HG02943 (cell line): ENCODE measurements around the gene ACTN4.

Source experiments
- ATAC-seq: cut with Tn5 transposase; IDR thresholded peaks from one replicate; pipeline ENCODE4 v1.9.1; 2021; ENCODE audit warnings: mild to moderate bottlenecking, low read depth, moderate library complexity; ENCODE audit not compliant: unreplicated experiment

Gene ACTN4

DNA sequence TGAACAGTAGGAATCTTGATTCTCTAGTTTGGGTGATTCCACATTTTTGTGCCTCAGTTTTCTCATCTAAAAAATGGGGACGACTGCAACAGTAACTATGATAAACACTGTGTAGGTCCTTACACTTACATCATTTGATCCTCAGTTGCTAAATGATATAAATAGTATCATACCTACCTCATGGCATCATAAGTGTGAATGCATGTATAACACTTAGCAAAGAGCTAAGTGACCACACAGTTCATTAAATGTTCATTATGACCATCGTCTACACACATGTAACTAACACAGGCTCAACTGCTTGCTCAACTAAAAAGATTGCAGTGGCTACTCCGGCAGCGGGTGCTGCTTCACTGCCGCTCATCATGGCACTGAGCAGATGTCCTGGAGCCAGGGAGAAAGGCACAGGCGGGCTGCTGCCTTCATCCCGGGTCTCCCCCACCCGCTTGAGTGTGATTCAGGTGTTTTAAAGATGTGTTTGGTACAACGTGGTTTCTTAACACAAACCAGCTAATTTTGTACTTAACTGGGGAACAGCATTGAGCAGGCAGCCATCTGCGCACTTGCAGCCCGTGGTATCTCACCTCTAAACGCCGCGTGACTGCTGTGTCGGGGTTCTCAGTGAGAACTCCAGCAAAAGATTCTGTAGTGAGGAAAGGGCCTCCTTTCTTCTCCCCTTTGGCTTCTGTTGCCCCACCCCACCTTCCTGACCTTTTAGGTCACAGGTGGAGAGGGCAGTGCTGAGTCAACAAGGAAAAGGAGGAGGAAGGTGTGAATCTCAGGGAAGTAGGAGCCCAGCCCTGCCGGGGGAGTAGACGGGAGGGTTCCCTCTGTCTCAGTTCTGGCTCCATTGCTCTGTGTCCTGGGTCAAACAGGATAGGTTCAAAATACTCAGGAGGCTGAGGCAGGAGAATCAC, 11.7 kb upstream of the ACTN4 start:
- no peak for ATAC-seq

DNA sequence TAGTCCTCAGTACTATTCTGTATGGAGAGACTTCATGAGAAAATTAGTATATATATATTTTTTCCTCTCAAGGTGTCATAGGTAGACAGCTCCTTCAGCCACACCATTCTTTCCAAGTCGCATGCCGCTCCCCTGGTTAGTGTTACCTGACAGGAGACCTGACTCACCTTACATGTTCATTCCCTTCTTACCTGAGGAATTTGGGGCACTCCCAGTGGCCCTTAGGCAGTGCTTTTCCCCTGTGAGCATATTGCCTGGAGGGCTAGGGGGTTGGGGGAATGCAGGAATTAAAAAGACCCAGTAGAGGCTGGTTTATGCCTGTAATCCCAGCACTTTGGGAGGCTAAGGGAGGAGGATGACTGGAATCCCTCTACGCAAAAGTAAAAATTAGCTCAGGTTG, 9.0 kb upstream of the ACTN4 start:
- ATAC-seq, result no peak

DNA sequence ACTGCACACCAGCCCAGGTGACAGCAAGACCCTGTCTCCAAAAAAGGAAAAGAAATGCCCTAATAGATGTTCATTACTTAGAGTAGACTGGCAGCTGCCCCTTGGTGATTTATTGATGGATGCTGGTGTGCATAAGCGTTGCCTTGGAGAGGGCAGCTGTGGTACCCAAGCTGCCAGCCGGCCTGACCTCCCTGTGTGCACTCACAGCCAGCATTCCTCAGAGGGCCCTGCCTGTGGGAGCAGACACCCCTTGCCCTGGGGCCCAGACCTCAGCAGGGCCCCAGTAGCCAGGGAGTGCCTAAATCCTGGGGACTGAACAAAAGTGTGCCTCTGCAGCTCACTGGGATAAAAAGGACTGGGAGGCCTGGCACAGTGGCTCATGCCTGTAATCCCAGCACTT, 7.8 kb upstream of the ACTN4 start:
- ATAC-seq, result no peak

DNA sequence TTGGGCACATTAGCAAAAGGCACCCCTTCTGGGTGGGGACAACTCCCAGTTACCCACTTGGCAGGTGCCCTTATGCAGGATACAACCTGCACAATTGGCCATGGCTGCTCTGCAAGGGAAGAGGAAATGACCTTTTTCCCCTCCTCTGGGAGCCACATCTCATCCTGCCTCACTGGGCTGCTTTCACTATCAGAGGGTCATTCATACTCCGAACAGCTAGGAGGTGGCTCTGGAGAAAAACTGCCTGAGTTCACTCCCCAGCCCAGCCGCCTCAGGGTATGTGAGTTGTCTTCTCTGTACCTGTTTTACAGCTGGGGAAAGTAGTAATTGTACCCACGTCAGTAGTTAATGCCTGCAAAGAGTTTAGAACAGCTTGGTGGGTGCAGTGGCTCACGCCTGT, 7.1 kb upstream of the ACTN4 start:
- ATAC-seq, result no peak

DNA sequence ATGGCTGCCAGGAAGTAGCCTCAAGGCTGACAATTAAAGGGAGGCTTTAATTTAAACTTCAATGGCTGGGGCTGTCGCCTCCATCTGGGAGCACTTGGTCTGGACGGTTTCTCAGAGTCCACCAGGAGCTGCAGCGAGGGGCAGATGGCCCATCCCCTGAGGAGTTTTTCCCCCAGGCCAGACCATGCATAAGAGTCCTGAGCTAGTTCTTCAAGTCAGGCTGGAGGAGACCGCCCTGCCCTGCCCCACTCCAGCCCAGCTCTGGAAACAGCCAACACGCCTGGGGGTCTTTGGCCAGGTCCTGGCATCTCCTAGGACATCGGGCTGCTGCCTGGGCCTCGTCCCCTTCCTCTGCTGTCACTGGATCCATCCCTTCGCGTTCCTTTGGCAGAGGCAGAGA, 5.3 kb upstream of the ACTN4 start:
- ATAC-seq, result no peak

DNA sequence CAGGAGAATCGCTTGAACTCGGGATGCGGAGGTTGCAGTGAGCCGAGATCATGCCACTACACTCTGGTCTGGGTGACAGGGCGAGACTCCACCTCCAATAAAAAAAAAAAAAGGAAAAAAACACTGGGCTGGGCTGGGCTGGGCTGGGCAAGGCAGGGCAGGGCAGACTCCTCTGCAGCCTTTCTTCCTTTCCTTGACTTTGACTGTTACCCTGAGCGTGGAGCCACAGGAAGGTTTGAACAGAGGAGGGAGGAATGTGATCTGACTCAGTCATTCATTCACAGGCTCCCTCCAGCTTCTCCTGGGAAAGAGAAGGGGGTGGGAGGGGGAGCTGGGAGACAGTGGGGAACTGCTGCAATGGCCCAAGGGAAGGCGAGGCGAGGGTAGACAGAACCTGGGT, 2.7 kb upstream of the ACTN4 start:
- no peak for ATAC-seq

DNA sequence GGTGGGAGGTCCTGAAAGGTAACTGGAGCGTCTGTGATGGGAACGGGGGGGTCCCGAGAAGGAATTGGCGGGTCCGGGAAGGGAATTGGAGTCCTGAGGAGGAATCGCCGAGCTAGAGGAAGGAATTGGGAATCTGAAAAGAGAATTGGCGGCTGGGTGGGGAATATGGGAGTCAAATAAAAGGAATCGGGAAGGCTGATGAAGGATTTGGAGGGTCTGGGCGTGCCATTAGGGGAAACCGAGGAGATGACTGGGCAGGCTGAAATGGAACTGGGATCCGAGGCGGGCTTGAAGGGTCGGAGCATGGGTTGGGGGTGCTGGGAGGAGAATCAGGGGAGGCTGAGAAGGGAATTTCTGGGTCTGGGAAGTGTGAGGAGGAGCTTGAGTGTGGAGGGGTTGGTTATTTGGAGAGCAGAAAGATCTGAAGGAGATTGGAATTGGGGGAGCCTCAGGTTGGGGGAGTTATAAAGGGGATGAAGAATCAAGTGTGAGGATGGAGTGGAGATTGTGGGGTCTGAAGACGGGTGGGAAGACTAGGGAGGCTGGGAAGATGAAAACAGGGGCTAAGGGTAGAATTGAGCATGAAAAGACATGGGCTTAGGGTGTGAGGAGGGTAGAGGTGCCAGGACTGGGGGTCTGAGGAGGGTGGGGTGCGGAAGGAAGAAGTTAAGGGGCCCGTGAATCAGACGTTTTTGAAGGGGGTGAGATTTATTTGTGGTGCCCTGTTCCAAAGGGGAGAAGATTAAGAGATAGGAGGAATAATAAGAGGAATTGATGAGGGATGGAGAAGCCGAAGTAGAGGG, 718 bp downstream of the ACTN4 start:
- ATAC-seq, result no peak

DNA sequence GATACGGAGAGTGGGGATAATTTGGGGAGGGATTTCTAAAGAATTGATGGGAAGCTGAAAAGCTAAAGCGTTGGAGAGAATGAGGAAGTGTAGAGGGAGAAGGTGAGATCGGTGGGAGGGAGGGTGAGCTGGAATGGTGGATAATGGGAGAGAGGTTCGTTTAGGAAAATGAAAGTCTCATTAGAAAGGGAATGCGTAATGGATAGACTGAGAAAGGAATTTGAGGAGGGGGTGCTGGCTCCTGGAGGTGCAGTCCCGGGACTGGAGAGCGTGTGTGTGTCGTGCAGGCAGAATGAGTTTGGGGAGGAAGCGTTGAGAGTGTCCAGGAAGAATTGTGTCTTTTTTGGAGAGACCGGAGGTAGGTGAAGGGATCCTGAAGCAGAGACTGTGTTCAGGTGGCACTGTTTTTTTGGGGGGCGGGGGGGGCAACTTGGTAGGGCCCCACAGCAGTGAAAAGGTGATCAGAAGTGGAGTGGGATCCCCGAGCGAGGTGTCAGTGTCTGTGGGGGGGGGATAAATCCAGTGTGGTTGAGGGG, 1.4 kb downstream of the ACTN4 start:
- no peak for ATAC-seq

DNA sequence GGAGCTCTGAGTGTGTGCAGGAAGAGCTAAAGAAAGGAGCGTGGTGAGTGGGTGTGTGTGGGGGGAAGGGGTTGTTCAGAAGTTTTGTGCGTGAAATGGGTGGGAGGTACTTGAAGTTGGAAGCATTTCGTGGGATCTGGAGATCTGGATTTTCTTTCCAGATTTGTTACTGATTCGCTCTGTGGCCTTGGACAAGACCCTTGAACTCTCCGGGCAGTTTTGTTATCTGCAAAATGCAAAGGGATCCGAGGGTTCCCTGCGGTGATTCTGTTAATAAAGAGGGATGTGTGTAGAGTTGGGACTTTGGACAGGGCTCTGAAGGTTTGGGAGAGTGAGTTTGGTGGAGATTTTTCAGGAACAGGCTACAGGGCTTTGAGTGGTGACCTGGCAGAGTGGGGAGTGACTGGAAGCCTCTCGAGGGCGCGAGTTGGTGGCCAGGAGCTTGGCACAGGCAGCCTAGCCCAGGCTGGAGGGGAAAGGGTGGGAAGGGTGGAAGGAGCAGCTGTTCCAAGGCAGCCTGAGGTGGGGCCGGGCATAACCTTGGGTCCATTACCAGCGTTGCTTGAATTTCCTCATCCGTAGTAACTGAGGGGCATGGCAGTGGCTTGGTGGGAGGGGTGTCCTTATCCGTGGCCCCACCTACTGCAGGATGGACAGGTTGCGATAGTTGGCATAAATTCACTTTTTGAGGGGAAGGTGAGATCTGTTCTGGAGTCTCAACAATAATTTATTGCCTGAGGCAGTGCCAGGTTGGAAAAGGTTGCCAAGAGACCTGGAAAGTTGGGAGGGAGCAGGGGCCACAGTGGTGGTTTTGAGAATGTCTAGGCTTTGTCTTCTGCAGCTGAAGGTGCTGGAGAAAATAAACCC, 2.1 kb downstream of the ACTN4 start:
- ATAC-seq, result no peak

DNA sequence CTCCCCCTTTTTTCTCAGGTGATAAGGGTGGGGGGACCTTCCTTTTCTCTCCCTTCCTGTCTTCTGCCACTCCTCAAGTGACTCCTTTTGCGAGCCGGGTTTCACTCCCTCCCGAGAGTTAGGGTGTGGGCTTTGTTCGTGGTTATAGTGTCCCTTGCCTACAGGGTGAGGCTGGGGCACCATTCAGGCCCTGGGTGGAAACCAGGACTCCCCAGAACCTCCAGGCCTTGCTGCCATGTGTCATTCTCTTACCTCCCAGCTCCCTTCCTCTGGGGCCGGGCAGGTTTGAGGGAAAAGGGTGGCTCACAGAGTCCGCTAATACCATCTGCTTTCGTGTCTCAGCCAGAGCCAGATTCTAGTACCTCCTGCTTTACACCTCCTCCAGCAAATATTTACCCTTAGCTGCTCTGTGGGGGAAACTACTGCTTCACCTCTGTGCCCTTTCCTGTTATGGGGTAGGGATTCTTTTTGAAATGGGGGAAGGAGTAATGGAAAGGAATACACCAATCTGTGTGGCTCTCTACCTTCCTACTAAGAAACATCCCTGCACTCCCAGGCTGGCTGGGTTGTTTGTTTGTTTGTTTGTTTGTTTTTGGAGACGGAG, 2.8 kb downstream of the ACTN4 start:
- ATAC-seq, result no peak

DNA sequence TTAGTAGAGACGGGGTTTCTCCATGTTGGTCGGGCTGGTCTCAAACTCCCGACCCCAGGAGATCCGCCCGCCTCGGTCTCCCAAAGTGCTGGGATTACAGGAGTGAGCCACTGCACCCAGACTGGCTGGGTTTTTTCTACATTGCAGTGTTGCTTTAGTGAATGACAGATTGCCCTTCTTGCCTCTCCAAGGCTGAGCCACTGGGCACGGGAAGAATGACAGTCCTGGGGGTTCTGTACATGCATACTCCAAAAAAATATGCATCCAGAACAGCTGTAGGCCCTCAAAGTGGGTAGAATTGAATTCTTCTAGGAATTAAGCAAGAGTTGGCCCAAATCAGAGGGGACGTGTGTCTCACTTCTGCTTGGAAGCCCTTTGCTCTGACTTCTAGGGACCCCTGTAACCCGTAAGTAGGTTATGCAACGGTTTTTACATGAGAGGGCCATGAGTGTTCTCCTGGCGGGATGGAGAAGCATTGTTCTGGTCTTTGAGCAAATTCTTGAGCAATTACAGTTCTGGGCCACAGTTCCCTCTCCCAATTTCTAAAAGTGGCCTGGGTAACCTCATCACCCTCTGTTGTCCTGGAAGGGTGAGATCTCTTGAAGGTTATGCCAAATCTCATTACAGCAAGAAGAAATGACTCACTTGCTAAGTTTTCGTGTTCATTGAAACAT, 3.6 kb downstream of the ACTN4 start:
- ATAC-seq, result no peak

DNA sequence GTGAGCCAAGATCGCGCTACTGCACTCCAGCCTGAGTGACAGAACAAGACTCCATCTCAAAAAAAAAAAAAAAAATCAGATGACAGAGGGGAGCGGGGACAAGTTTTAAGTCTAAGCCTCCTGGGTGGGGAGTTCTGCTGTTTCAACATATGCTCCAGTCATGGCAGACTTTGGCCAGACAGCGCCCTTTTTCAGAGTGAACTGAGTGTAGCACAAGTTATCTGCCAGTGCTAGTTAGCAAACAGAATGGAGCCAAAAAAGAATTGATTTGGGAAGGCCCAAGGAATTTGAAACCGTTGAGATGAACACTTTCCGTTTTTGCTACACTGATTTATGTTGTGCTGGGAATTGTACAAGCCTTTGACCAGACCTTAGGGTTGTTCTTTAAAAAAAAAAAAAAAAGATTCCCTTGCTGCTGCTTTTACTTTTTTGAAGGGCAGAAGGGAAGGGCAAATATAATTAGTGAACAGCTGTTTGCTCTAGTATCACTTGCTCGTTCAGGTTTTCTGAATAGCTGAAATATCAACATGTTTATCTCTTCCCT, 5.7 kb downstream of the ACTN4 start:
- no peak for ATAC-seq

DNA sequence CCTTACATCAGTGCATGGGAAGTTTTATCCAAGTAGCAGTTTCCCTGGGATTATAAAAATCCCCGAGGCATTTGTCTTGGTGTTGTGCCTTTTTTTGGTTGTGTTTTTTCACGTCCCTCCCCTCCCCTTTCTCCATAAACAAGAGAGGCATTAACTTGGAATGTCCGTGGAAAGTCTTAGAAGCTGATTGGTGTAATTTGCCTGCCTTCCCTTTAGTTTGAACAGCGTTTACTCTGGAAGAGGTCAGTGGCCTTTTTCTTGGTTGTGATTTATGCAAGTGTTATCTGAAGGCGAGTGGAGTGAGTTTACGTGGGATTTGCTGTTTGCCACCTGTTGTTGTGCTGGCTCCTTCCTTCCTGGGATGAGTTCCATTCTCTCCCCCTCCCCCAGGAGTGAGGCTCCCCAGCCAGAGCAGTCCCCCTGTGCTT, 7.2 kb downstream of the ACTN4 start:
- no peak for ATAC-seq

DNA sequence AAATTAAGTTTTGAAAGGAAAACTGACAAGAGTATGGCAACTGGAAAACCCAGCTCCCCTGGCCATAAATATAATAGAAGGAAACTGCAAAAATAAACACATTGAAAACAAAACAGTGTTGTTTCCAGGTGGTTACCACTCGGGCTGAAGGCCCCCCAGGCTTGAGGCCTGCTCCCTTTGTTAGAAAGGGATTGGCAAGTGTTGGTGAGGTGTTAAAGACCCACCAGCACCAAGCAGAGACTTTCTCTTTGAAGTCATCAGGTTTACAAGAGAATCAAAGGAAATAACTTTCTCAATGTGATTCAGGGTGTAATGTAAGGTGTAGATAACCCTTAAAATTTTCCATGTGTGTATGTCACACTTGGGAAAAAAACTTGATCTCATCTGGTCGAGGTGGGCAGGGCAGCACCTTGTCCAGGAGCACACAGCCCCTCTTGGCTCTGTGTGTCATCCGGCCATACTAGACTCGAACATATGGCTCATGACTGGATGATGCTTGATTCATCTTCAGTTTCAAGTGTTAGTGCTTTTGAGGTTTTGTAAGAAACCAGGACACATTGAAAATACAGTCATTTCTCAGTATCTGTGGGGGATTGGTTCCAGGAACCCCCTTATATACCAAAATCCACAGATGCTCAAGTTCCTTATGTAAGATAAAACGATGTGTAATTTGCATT, 7.8 kb downstream of the ACTN4 start:
- ATAC-seq, result no peak

DNA sequence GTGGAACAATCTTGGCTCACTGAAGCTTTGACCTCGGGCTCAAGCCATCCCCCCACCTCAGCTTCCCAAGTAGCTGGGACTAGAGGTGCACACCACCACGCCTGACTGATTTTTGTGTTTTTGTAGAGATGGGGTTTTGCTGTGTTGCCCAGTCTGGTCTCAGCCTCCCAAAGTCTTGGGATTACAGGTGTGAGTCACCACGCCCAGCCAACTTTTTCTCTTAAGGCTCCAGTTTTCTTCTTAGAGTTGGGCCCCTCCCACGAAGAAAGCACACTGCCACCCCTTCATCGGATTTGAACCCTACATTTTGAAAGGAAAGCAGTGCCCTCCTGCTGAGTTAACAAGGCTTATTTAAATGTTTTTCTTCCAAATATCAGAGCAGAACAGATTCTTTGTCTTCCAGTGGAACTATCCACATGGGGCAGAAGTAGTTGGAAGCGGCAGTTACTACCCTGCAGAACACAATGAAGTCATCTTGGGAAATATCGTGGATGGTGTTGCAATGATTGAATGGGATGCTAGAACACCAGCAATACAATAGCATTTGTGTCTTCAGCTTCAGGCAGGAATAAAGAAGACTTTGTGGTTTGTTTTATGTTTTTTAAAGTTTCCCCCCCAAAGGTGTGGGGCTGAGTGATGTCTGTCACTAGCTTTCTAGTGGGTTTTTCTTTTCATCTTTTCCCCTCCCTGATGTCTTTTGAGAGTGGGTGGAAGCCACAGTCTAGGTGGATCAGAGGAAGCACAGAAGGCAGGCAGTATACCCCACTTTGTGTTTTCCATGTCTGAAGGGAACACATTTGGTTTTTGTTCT, 8.9 kb downstream of the ACTN4 start:
- ATAC-seq, result no peak

DNA sequence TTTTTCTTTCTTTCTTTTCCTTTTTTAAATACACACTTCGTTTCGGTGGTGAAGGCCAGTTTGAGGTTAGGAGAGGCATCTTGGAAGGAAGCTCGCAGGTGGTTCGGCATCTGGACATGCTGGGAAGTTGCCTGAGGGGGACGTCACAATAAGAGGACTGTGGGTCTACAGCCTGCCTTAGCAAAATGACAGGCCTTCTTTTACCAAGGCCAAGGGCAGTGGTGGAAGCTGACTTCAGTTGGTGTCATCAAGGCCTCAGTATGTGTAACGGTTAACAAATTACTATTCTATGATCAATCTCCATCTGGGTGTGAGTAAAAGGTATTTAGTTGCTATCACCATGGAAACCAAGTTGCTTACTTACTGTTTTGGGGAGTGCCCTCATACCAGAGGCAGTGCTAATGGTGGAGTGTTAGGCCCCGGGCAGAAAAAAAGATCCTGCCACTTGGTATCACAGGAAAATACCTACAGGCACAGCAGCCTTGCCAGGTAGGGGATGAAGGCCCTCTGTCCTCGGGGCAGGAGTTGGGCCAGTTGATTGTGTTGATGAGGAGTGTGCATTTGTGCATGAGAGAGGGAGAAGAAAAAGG, 10.3 kb downstream of the ACTN4 start:
- ATAC-seq, result no peak

DNA sequence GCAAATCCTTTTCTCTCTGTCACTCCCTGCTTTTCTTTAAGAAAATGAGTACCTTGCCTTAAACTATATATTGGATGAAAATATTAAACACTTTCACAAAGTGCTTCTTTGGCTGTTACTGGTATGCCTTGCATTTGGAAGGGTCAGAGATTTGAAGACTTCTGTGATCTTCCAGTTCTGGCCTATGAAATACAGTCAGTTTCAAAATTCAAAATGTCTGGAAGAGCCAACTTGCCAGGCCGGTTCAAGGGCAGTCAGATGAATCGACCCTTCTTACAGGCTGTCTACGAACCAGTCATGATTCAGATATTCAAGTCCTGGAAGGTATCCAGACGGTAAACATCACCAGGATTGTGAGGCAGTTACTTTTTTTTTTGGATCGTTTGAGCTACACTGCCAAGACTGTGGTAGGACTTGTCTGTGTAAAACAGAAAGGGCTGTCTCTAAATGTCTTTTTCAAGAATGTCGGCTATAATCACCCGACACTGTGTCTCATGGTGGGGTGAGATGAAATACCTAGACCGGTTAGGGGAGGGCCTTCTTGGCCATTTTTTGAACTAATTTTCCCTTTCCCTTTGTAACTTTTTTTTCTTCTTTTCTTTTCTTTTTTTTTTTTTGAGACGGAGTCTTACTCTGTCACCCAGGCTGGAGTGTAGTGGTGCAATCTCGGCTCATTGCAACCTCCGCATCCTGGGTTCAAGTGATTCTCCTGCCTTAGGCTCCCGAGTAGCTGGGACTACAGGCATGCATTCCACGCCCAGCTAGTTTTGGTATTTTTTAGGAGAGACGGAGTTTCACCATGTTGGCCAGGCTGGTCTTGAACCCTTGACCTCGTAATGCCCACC, 11.2 kb downstream of the ACTN4 start:
- ATAC-seq, result no peak
